Smooth muscle cell of the brain vasculature (primary cell): Measurements from ENCODE around the gene RSPH6A.

Experiments used
- DNase-seq: peaks from one replicate; pipeline ENCODE4 v3.0.0-alpha.2; 2012; ENCODE audit warnings: low read depth, low spot score

The RSPH6A gene

DNA sequence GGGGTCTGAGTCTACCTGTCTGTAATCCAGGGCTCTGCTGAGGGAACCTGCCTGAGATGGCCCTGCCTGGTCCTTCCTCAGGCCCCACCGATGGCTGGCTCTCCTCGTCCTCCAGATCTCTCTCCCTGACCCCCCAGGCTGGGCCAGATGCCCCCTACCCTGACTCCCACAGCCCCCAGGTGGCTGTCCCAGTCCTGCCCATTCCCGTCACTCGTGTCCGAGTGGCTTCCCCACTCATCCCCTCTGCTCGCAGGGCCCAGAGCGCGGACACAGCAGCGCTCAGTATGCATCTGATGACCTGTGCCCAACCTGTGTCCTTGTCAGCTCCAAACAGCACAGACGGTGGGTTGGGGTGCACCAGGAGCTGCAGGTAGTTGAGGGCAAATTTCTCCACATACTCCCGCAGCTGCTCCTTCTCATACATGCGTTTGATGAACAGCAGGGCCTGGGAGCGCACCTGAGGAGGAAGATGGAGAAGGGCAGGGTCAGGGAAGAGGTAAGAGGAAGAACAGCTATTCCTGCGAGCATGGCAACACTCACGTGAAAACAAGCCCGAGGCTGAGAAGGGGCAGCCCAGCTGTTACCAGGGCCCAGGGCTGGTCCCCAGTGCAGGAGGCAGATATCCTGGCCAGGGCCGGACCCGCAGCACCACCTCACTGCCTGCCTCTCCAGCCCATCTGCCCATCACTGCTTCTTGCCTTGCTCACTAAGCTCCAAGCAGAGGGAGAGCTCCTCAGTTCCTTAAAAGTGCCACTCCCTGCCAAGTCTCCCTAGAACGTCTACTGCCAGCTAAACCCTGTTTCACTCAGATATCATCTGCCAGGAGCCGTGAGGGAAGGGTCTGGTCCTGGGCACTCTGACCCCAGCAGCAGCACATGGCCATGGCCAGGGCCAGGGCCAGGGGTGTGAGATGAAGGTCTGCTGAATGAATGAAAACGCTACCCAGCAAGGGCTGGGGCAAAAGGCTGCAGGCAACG, 11.1 kb upstream of the RSPH6A start:
- DNase-seq: no peak

DNA sequence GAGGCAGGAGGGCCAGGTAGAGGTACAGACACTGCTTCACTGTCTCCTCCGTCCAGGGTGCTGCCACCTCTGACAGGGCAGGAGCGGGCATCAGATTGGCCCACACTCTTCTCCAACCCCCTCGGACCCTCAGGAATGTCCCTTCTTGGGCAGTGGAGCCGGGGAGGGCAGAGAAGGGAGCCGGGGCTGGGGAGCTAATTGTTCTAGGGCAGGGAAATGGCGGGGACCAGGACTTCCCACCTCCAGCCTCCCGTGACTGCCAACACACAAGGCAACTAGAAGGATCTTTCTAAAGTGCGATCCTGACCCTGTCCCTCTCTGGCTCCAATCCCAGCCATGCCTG, 10.1 kb upstream of the RSPH6A start:
- no peak for DNase-seq

- DNase-seq: no peak
These were observed 9.6 kb upstream of the RSPH6A start for GRCh38 chr19:45824531-45825262.

DNA sequence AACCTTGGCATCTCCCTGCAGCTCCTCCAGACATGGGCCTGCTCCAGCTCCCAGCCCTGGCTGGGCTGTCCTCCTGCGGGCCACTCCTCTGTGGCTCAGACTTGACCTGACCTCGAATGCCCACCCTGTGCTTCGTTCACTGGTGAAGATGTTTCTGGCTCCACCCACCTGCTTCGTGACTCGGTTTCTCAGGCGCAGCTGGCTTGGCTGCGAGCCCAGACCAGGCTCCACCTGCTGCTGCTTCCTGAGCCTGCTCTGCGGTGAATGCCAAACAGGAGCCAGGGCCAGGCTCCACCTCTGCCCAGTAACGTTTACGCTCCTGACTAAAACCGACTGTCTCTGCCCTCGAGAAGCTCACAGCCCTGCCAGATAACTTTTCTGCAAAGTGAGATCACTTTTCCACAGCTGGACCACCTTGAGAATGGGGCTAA, 8.9 kb upstream of the RSPH6A start:
- DNase-seq: no peak

DNA sequence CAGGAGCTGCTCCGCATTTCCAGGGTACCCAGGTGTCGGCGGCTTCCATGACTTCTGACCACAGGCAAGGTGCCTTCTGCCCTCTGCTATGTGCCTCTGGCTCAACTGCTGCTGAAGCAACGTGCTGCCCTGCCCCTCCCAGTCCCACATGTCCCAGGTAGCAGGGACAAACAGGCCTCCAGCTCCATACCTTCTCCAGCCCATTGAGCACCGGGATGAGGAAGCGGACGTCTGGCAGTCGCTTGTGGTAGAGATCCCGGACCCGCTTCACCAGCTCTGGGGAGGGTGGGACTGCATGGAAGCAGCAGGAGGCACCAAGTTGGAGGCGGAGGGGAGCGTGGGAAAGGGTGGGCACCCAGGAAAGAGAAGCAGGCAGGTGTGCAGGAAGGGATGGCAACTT, 8.1 kb upstream of the RSPH6A start:
- DNase-seq: no peak

- DNase-seq: no peak
These were observed 7.6 kb upstream of the RSPH6A start for GRCh38 chr19:45822716-45823115.

DNA sequence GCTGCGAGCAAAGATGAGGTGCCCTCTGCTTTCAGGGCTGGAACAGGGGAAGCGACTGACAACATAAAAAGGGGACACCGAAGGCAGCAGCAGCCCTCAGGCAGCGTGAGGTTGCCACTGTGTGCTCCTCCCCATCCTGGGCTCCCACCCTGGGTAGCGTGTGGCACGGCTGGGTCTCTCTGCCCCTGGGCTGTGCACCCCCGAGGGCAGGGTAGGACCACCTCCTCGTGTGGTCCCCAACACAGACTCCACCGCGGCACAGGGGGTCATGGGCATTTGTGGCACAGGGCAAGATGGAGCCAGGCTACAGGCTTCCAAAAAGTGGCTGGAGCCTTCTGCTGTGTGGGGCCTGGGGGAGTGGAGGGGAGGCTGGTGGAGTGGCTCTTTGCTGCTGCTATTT, 6.5 kb upstream of the RSPH6A start:
- DNase-seq: no peak

DNA sequence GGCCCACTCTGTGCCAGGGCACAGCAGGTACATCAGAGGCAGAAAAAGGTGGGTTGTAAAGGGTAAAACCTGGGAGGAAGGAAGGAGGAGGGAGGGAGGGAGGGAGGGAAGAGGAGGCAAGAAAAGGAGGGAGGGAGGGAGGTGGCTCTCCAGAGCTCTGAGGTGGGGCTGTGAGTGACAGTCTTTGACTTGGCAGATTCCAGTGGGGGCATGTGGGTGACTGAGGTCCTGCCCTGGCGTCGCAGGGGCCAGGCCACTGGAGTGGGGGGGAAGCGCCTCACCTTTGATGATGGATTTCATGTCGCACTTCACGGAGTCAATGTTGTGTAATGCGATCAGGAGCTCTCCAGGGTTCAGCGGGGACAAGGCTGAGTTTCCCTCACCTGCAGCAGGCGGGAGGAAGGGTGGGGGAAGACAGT, 6.0 kb upstream of the RSPH6A start:
- DNase-seq: no peak

DNA sequence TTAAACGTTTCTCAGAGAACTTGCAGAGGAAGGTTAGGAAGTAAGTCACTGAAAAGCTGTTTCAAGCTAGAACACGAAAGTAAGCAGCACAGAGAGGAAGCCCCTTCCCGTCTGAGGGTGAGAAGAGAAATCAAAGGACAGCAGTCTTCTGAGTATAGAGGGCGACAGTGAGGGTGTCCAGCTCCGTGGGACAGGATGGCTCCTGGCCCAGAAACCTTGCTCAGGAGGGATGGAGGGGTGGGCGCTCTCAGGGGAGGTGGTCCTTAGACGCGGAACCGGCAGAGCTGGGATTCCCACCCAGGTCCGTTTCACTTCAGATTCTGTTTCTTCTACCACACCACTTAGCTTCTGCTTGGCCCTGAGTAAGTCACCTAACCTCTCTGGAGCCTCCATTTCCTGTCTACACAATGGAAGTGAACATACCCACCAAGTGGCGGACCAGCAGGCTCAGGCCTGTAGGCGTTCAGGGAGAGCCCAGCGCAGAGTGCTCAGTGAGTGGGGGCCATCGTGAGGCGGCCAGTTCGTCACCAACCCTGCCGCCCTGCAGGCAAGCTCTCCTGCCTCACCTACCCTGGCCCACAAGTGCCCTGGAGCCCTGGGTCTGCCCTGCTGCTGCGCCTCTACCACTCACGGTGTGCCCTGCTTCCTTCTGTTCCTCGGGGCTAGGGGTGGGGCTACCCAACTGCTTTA, 5.5 kb upstream of the RSPH6A start:
- DNase-seq: no peak

- no peak for DNase-seq
These were observed 4.7 kb upstream of the RSPH6A start for GRCh38 chr19:45819769-45820168.

DNA sequence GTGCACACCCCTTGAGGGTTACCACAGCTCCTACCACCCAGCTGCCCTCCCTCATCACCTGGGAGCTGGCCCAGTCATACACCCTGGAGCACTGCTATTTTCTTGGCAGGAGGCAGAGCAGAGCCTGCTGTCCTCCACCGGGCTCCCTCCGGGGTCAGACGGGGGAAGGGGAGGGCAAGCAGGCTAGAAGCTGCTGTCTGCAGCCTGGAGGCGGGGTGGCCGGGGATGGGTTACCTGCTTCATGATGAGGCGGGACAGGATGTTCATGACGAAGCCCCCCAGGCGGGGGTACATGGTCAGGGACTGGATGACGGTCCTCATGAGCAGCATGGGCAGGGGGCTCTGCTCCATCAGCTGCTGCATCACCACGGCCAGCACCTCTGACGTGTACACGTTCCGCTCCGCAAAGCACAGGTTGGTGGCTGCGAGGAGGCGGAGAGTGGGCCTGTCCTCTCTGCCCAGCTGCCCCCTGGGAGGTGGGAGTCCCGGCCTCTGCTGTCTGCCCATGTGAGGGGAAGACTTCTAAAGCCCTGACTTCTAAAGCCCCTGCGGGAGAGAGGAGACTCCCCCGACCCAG, 2.7 kb upstream of the RSPH6A start:
- DNase-seq: no peak

DNA sequence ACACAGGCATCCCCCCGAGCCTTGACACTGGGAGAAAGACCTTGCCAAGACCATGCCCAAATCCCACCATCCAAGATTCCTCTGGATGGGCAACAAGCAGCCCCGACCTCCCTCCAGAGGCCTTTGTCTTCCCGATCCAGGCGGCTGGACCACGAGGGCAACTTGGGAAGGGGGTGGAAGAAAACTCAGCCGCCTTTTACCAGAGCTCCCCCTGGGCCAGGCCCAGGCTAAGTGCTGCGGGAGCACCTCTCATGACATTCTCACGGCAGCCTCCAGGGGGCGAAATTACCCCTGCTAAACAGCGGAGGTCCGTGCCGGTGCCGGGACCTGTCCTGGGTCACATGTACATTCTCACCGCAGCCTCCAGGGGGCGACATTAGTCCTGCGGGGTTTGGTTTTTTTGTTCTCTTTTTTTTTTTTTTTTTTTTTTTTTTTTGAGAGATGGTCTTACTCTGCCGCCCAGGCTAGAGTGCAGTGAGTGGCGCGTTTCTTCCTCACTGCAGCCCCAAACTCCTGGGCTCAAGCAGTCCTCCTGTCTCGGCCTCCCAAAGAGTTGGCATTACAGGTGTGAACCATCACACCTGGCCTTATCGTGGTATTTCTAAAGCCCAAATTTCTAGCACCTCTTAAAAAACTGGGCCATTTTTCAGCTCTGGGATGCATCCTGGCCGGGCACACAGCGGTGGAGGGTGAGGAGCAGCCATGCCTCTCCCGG, 2.1 kb upstream of the RSPH6A start:
- DNase-seq: peak; percentile 87

DNA sequence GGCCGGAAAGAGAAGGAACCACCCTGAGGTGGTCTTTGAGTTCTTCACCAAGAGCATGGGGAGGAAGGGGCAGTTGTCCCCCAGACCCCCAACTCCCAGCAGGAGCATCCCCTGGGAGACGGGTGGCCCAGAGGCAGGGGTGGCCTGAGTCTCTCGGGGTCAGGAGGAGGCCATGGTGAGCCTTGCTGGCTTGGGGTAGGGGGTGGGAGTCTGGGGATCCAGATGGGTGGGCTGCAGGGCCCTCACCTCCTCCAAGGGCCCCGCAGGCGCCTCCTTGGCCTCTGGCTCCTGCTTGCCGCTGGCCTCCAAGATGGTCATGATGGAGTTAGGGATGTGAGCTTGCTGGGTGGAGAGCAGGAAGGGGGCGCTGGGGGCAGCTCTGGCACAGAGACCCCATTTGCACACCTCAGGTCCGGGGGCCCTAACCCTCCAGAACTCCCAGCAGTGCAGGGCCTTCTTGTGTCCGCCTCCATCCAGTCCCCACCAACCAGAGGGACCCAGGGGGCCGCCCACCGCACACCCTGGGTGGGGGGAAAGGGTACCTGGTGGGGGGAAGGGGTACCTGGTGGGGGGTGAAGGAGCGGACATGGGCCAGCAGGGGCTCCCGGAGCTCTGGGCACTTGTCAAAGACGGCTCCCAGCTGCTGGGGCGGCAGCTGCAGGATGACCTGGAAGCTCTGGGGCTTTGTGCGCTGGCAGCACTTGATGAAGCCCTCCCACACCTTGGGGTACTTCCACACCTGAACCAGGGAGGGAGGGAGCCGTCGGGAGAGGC, 1.3 kb upstream of the RSPH6A start:
- no peak for DNase-seq

GRCh38 chr19:45815481-45816216, 541 bp upstream of the RSPH6A start:
- DNase-seq: no peak

GRCh38 chr19:45814166-45814780, 835 bp downstream of the RSPH6A start:
- DNase-seq: no peak

- no peak for DNase-seq
These were observed 2.8 kb downstream of the RSPH6A start for GRCh38 chr19:45812297-45812696.

- peak; percentile 40 for DNase-seq
These were observed 5.4 kb downstream of the RSPH6A start for GRCh38 chr19:45809643-45810159.

DNA sequence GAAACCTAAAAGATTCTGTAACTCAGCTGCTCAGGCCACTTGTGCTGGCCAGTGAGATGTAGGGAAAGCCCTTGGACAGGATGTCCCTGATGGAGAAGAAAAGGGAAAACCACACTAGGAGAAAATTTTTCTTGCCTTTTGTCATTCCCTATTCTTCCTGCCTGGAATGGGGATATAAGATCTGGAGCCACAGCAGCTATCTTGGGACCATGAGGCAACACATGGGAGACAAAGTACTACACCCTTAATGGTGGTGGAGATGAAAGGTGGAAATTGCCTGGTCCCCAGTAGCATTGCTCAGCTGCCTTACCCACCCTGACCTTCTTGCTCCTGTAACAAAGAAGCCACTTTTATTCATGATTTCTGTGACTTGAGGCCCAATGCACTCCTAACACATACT, 9.4 kb downstream of the RSPH6A start:
- DNase-seq: no peak

- no peak for DNase-seq
These were observed 10.2 kb downstream of the RSPH6A start for GRCh38 chr19:45804959-45805230.
